ENCODE data around the gene MITF. TPM values are rescaled to one million over a fixed set of nuclear protein-coding genes. Genes with fewer than 3 reads are reported as not detected.

MITF gene
- total RNA-seq, 1 experiment from 2014 or later, result 1.9 TPM

DNA sequence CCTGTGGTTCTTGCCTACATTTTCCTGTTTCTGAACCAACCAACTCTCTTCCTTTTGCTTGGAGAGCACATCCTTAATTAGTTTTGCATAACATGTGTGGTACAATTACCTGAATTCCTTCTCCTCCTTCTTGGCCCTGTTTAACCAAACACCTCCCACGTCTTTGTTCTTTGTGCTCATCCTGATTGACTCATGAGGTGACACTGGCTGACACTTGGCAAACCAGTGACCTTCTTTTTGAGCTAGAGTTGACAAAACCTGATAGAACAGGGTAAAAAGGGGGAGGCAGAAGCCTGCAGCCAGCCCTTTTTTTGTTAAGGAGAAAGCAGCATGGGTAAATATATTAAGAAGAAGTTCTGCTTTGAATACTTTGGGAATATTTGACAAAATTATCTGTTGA is 161.1 kb downstream of the MITF start:
- Histone ChIP-seq H4K20me1 (ENCODE audit: insufficient read depth) (no peaks in the 10 kb centered on the region), H3K36me3 (ENCODE audit: control insufficient read depth in 1 of 2, insufficient read depth in 2 of 2, low read length in 2 of 2) (no peaks in the 10 kb centered on the region), H2AFZ (ENCODE audit: low read depth, low read length, poor library complexity, severe bottlenecking) (no peak overlapping the region), H3K9ac (ENCODE audit: low read length) (no peak overlapping the region), H3K27me3 (ENCODE audit: insufficient read depth, low read length) (no peaks in the 10 kb centered on the region), H3K27ac (ENCODE audit: low read depth, low read length) (no peak overlapping the region), H3K9me2 (ENCODE audit: insufficient read depth) (no peaks in the 10 kb centered on the region), H3K4me2 (ENCODE audit: low read length) (no peak overlapping the region), H3K4me1 (ENCODE audit: control insufficient read depth in 1 of 2, insufficient read depth in 2 of 2, low read length in 2 of 2) (no peaks in the 10 kb centered on the region), H3K9me3 (ENCODE audit: control insufficient read depth in 1 of 2, insufficient read depth in 1 of 2, low read depth in 1 of 2, low read length in 2 of 2) (no peaks in the 10 kb centered on the region), H3K79me2 (ENCODE audit: insufficient read depth, low read length) (no peaks in the 10 kb centered on the region), H3K4me3 (replicated peaks in 1 of 2; ENCODE audit: low read depth in 1 of 2, low read length in 2 of 2) (no peak overlapping the region)
- intact Hi-C loops (cut with micrococcal nuclease), result no loop called here
- ATAC-seq (no peak), DNase-seq (ENCODE audit: low read depth, low spot score) (no peak)
- ChIA-PET RAD21 (ENCODE audit: low non-redundant PET in 1 of 2, low total read pairs in 2 of 2, uncharacterized antibody in 2 of 2, unreplicated experiment in 2 of 2) (no interaction called here), CTCF (no interaction called here), POLR2A (no interaction called here)
- TF ChIP-seq FOSL1 (IDR thresholded peaks at IDR 0.05; ENCODE audit: low read depth) (no peak), ZFX (IDR thresholded peaks at IDR 0.05) (no peak), ZNF274 (IDR thresholded peaks at IDR 0.05; ENCODE audit: low read depth, low read length) (no peak), SP1 (IDR thresholded peaks at IDR 0.05; ENCODE audit: low read depth) (no peak), CEBPB (IDR thresholded peaks at IDR 0.05; ENCODE audit: low read depth) (no peak), ELF1 (IDR thresholded peaks at IDR 0.05; ENCODE audit: borderline replicate concordance, low read depth) (no peak), JUND (IDR thresholded peaks at IDR 0.05) (no peak), TCF7L2 (IDR thresholded peaks at IDR 0.05; ENCODE audit: borderline replicate concordance, extremely low read depth, insufficient read depth, insufficient read length) (no peak), EZH2phosphoT487 (IDR thresholded peaks at IDR 0.05; ENCODE audit: borderline replicate concordance) (no peak), ZBTB33 (IDR thresholded peaks at IDR 0.05; ENCODE audit: extremely low read depth, insufficient replicate concordance, low read length) (no peak), EZH2 (IDR thresholded peaks at IDR 0.05) (no peak)
- TF ChIP-seq, protein P1, sequence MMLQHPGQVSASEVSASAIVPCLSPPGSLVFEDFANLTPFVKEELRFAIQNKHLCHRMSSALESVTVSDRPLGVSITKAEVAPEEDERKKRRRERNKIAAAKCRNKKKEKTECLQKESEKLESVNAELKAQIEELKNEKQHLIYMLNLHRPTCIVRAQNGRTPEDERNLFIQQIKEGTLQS (IDR thresholded peaks at IDR 0.05), result no peak
- BruUV-seq (replicated peaks), result no TSS peak

Measured in HCT116 (cell line).